ENCODE measurements around the gene PSMC6.

PSMC6 gene

DNA sequence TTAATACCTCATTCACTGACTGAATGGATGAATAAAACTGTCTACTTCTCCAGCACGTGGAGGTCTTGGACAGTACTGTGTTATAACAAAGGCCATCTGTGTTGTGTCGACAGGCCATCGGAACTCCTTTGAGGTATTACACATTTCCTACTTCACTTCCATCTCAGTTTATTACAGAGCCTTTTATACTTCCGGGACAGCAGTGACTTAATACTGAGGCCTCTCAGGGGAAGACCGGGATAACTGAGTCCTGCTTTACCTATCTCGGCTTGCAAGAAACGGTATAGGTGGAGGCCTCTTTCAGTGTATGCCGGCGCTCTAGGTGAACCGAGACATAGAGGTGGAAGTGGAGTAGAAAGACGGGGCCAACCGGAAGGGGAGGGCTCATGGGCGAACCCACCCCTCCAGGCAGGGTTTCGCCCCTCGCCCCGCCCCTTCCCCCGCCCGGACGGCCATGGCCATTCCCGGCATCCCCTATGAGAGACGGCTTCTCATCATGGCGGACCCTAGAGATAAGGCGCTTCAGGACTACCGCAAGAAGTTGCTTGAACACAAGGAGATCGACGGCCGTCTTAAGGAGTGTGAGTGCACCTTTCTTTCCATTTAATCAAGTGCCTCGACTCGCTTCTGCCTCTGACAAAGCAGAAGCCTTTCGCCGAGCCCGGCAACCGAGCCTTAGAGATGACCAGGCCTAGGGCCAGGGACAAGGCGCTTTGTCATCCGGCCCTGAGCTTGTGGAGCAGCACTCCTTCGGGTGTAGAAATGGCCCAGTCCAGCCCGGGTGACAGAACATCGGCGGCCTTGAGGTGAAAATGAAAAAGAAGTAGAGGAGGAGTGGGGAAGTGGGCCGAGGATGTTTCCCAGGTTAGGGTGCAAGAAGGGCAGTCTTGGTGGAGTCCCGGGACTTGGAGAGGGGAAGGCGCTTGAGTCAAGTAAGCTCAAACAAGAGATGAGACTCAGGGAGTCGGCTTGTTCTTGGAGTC lies at the start of gene PSMC6:
Gene PSMC6, plus strand, starts transcription at position 477 of the 983 bp plus-strand sequence. Its CDS starts 20 bp downstream, at position 497.
- H3K4me3 ChIP-seq (ENCODE audit: low read depth, low read length) = peak within 1 kb of the TSS; percentile 83
- TF ChIP-seq, protein P1, sequence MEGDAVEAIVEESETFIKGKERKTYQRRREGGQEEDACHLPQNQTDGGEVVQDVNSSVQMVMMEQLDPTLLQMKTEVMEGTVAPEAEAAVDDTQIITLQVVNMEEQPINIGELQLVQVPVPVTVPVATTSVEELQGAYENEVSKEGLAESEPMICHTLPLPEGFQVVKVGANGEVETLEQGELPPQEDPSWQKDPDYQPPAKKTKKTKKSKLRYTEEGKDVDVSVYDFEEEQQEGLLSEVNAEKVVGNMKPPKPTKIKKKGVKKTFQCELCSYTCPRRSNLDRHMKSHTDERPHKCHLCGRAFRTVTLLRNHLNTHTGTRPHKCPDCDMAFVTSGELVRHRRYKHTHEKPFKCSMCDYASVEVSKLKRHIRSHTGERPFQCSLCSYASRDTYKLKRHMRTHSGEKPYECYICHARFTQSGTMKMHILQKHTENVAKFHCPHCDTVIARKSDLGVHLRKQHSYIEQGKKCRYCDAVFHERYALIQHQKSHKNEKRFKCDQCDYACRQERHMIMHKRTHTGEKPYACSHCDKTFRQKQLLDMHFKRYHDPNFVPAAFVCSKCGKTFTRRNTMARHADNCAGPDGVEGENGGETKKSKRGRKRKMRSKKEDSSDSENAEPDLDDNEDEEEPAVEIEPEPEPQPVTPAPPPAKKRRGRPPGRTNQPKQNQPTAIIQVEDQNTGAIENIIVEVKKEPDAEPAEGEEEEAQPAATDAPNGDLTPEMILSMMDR (IDR thresholded peaks at IDR 0.05; ENCODE audit: control insufficient read depth, extremely low read depth, insufficient read depth) = no peak
- DNase-seq (ENCODE audit: low read depth) = peak; percentile 70

DNA sequence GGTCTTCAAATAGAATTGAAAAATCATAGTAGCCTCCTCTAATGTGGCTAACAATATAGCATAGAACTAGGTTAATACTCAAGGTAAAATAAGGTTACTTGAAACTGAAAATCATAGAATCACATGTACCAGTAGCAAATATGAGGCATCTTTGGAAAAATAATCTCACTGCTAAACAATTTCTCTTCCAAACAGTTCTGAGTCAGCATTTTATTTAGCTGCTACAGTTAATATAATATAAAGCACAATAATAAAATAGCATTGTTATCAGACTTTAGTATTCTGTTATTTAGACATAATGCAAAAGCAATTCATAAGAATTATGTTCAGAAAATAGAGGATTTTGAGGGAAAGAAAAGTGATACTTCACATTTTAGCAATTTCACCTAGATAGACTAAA lies 46.7 kb upstream of the PSMC6 start:
- no peak for DNase-seq (ENCODE audit: low read depth)
- no peak overlapping the region for H3K4me3 ChIP-seq (ENCODE audit: low read depth, low read length)
- TF ChIP-seq, protein P1 (IDR thresholded peaks at IDR 0.05; ENCODE audit: control insufficient read depth, extremely low read depth, insufficient read depth) = no peak

DNA sequence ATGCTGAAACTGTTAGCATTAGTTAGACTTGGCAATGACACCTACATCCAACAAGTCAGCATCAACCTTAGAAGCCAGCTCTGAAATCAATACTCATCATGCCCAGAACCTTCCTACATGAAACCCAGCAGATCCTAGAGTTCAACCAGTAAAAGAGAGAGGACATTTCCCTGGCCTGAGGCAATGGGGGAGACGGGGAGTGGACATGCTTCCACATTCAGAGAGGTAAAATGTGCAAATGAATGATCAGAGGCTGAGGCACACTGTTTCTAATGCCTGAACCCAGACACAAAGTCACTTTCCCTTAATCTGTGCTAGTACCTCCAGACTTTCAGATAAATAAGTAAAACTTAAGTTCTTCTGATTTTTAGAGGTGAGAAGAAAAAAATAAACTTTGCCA lies 46.2 kb upstream of the PSMC6 start:
- TF ChIP-seq, protein P1 (IDR thresholded peaks at IDR 0.05; ENCODE audit: control insufficient read depth, extremely low read depth, insufficient read depth) = no peak

DNA sequence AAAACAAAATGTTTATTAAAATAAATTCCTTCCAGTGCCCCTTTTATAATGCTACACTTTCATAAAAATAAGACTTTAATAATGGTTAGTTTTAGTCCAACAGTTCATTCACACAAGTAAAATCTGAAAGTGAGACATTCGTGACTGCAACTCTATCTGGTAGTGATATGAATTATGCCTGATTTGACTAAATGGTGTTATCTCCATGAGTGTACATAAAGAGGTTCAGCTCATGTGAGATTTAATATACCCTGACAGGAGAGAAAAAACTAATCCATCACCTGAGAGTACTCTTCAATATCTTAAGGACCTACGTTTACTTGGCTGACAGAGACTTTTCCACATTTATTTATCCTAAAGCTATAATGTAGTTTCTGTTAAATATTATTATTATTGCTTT lies 45.7 kb upstream of the PSMC6 start:
- TF ChIP-seq, protein P1 (IDR thresholded peaks at IDR 0.05; ENCODE audit: control insufficient read depth, extremely low read depth, insufficient read depth) = no peak

More for the DNA sequence above, 46.2 kb upstream of the PSMC6 start:
- no peak overlapping the region for H3K4me3 ChIP-seq (ENCODE audit: low read depth, low read length)
- DNase-seq (ENCODE audit: low read depth) = no peak

DNA sequence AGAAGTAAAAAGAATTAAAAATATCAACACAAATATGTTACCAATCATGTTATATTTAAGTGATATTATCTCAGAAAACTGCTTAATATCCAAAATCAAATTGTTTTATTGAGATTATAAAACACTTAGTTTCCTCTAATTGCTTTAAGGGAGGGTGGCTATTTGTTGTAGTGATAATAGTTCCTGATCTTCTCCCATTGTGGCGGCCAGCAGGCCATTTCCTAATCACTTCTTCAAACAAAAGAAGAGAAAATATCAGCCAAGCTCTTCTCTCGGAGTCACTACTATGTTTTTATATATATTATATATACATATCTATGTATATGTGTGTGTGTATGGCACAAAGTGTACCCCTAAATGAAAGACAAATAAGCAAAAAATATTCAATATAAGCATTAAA lies 43.1 kb upstream of the PSMC6 start:
- DNase-seq (ENCODE audit: low read depth) = peak; percentile 15
- TF ChIP-seq, protein P1 (IDR thresholded peaks at IDR 0.05; ENCODE audit: control insufficient read depth, extremely low read depth, insufficient read depth) = no peak
- no peak overlapping the region for H3K4me3 ChIP-seq (ENCODE audit: low read depth, low read length)

More for the DNA sequence above, 45.7 kb upstream of the PSMC6 start:
- no peak overlapping the region for H3K4me3 ChIP-seq (ENCODE audit: low read depth, low read length)
- DNase-seq (ENCODE audit: low read depth) = no peak

DNA sequence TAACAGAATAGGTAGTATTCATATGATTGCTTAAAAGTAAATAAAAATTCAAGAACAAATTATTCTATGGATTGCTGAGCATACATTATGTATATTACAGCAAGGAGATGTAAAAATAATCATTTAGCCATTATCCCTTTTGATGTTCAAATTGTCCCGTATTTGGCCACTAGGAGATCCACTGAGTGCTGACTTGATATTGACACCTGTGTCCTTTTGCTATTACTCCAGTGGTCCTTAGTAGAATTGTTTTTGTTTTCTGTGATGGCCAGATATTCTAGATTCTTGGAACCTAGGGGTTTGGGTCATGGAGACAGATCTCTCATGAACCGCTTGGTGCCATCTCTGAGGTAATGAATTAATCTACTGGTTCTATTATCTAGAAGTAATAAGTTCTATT lies 28.4 kb upstream of the PSMC6 start:
- TF ChIP-seq, protein P1 (IDR thresholded peaks at IDR 0.05; ENCODE audit: control insufficient read depth, extremely low read depth, insufficient read depth) = no peak
- no peak overlapping the region for H3K4me3 ChIP-seq (ENCODE audit: low read depth, low read length)
- no peak for DNase-seq (ENCODE audit: low read depth)
